CD4-positive, alpha-beta T cell treated with Interleukin-21 for 1 hour (primary cell): ENCODE data around the gene TFE3.
"Not testable (repeated sequence)": the region's sequence is repeated elsewhere in the genome, so short reads cannot be mapped to it uniquely, and the experiment has no call there.

Experiments
- DNase-seq: peaks from one replicate; pipeline ENCODE4 v3.0.0-alpha.2; 2020

The TFE3 gene

GRCh38 chrX:49000636-49001035, 42.5 kb downstream of the TFE3 start:
- no peak for DNase-seq

GRCh38 chrX:48999030-48999429, 44.1 kb downstream of the TFE3 start:
- no peak for DNase-seq

DNA sequence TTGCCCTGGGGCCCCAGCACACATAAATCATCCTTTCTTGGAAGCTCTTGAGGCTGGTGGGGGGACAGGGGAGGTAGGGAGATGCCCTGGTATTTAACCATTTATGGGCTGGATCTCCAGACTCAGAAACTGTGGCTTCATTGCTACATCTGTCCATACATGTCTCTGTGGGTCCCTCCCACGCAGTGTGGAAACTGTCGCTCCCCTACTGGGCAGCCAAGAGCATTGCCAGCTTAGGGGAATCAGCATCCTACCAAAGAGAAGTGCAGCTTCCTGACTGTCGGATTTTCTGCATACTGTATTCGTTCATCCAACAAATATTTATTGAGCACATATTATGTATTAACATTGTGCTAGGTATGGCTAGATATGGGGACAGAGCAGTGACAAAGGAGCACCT, 44.8 kb downstream of the TFE3 start:
- DNase-seq = no peak

GRCh38 chrX:48997865-48998264, 45.3 kb downstream of the TFE3 start:
- no peak for DNase-seq

DNA sequence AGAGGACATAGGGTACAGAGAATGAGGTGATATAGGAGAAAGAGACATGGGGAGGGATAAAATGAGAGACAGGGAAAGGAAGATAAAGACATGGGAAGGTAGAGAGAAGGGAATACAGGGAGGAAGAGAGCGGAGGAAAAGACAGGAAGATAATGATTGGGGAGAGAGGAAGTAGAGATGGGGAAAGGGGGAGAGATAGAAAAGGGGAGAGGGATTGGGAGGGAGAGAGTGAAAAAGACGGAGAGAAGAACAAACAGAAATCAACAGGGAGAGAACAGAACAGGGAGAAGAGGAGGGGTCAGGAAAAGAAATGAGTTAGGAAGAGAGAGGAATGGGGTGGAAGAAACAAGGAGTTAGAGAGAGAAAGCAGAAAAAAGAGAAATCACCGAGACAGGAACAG, 45.7 kb downstream of the TFE3 start:
- no peak for DNase-seq

GRCh38 chrX:48996969-48997368, 46.2 kb downstream of the TFE3 start:
- DNase-seq = no peak

- DNase-seq = no peak
These were observed 50.8 kb downstream of the TFE3 start for GRCh38 chrX:48992341-48992740.

DNA sequence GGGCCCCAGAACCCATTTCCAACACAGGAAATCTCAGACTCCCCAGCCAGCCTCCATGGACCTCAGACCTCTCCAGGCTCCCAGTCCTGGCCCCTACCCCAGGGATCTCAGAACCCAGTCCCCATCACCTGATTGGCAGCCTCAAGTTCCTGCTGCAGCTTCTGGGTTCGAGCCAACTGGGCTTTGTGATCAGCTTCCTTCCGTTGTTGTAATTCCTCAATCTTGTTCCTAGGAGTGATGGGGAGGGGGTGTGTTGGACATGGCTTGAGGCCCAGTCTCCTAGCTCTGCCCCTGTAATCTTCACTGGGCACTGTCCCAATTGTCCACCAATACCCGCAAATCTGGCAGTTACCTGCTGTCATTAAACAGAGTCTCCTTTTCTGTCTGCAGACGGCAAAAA, 53.7 kb downstream of the TFE3 start:
- no peak for DNase-seq

DNA sequence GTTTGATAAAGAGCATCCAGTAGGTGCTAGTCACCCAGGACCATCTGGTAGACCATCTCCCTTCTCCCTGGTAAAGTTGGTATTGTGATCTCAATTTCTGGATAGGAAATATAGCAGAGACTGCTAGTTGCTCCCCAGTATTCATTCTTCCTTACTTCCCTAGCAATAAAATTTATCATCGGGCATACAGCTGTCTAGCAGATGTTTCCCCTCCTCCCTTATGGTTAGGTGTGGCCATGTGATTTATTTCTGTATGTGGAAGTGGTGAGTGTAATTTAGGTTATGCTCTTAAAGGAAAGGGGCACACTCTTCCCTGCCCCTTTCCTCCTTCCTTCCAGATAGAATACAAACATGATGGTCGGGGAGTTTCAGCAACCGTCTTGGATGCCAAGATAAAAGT, 59.3 kb downstream of the TFE3 start:
- DNase-seq = no peak

DNA sequence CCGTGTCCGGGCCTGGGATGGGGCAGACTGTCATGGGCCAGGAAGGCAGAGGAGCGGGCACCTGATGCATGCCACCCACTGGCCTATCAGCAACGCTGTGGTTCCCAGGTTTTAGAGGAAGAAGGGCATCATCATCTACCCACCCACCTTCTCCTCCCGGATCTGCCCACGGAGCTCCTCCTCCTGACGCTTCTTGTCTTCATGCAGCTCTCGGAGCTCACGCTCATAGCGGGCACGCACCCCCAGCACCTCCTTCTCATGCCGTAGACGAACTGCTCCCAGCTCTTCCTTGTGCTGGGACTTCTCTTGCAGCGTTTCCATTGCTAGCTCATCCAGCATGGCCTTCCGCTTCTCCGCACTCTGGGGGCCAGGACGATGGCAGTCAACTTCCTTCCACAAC, 60.1 kb downstream of the TFE3 start:
- DNase-seq = no peak

DNA sequence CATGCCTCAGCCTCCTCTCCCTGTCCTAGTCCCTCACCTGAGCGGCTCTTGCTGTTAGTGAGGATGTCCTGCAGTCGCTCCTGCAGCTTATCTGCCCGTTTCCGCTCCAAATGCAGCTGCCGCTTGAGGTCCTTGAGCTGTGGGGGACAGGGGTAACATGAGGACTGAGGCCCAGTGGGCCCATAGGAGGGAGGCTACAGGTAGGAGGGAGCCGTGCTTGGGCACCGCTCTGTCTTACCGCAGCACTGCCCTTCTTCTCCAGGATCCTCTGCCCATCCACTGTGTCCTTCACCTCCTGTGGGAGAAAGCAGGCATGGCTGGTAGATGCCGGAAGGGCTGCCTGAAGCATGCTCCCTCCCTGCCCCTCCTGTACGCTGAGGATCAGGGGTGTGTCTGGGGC, 62.0 kb downstream of the TFE3 start:
- DNase-seq = no peak

DNA sequence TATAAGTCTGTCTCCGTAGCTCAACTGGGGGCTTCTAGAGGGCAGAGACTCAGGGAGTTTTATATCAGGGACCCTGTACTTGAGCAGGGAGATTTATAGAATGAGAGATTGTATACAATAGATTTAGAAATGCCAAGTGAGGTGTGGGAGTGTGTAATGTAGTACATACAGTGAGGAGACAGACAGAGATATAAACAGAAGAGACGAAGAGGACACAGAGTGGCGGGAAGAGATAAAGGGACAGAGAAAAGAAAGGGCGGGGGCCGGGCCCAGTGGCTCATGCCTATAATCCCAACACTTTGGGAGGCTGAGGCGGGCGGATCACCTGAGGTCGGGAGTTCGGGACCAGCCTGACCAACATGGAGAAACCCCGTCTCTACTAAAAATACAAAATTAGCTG, 62.8 kb downstream of the TFE3 start:
- DNase-seq = not testable (repeated sequence)
